ENCODE data around the gene PROSER2.
A peak's percentile ranks its signal among the peaks of the same experiment; 100 is the strongest.

The PROSER2 gene, protein sequence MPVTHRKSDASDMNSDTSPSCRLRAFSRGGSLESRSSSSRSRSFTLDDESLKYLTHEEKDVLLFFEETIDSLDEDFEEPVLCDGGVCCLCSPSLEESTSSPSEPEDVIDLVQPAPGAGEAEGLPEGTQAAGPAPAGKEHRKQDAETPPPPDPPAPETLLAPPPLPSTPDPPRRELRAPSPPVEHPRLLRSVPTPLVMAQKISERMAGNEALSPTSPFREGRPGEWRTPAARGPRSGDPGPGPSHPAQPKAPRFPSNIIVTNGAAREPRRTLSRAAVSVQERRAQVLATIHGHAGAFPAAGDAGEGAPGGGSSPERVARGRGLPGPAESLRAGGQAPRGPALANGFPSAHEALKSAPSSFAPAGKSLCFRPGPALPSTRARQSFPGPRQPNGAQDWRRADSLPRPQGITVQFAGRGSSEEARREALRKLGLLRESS

GRCh38 chr10:11823122-11823988, at the start of gene PROSER2:
PROSER2 (plus strand) TSS chr10:11823356; CDS start chr10:11852078, 28,722 bp downstream.
- peak in 1 of 2 donors; percentile 34 for DNase-seq (ENCODE audit: low read depth in 1 of 2, low spot score in 1 of 2)

DNA sequence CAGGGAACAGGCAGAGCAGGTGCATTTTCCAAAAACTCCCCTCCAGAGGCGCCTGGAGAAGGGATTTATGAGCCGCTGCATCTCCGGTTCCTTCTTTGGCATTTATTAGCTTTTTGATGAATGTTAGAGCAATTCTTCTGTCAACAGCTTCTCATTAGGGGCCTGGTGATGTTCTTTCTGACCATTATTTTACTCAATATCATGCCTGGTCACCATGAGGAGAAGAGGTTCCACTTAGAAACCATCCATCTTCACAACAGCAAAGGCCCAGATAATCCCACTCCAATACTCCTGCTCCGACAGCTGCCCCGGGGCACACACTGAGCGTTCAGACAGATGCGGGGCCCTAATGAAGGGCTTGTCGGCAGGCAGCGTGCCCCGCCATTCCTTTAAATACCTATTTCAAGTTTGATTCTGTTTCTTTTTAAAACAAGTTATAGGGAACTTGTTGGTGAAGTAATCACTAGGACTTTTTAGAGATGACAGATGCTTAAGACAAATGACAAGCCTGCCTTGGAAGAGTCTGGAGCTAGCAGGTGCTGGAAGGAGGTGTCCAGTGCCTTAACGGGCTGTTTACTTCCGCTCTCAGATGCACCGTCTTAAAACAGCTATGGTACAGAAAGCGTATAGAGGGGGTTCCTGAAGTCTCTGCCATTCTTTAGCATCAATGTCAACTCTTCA, 49.3 kb upstream of the PROSER2 start:
- DNase-seq (ENCODE audit: low read depth in 1 of 2, low spot score in 1 of 2): no peak

DNA sequence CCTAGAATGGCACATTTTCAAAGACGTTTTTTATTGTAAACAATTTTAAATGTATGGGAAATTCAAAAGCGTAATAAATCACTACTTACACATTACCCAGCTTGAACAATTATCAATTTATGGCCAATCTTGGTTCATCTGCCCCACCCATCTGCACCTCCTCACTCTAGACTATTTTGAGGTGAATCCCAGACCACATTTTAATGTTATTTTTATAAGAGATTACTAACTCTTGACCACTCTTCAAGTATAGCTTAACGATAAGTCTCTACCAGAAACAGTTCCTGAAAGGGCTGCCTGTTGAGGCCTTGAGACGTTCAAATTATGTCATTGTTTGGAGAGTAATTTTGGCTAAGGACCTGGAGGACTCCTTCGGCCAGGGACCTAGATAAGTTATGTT, 47.7 kb upstream of the PROSER2 start:
- no peak for DNase-seq (ENCODE audit: low read depth in 1 of 2, low spot score in 1 of 2)

DNA sequence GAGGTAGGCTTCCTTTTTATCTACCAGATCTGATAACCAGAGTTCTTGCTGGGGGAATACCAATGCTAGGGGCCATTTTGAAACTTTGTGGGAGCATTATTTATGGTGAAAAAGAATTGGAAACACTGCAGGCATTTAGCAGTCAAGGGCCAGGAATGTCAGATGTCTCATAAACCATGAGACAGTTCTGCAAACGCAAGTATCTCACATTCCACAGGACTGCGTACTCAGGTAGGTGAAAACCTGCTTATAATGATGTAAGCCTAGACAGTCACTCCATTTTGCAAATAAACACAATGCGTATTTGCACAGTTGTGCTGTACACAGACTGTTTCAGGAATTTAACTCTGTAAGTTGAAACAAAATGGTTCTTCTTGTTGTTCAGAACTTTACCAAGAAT, 47.1 kb upstream of the PROSER2 start:
- no peak for DNase-seq (ENCODE audit: low read depth in 1 of 2, low spot score in 1 of 2)

- DNase-seq (ENCODE audit: low read depth in 1 of 2, low spot score in 1 of 2): no peak
Measured at GRCh38 chr10:11781114-11781513, 42.0 kb upstream of the PROSER2 start.

- DNase-seq (ENCODE audit: low read depth in 1 of 2, low spot score in 1 of 2): no peak
Measured at GRCh38 chr10:11782793-11783557, 40.2 kb upstream of the PROSER2 start.

GRCh38 chr10:11783558-11783865, 39.6 kb upstream of the PROSER2 start:
- no peak for DNase-seq (ENCODE audit: low read depth in 1 of 2, low spot score in 1 of 2)

DNA sequence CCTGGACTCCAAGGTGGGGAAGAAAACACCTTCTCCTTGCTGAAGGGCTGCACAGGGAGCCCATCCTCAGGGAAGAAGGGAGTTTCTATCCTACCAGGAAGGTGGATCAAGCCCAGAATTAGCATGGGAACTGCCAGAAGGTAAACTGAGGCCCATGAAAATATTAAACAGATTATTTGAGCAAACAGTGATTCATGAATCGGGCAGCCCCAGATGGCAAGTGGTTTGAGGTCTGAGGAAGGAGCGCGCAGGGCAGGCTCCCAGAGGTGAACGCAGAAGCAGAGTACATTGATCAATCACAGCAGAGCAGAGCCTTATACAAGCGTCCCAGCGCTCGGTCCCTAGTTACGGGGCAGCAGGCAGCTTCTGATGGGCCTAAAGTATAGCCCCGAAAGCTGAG, 35.8 kb upstream of the PROSER2 start:
- no peak for DNase-seq (ENCODE audit: low read depth in 1 of 2, low spot score in 1 of 2)

DNA sequence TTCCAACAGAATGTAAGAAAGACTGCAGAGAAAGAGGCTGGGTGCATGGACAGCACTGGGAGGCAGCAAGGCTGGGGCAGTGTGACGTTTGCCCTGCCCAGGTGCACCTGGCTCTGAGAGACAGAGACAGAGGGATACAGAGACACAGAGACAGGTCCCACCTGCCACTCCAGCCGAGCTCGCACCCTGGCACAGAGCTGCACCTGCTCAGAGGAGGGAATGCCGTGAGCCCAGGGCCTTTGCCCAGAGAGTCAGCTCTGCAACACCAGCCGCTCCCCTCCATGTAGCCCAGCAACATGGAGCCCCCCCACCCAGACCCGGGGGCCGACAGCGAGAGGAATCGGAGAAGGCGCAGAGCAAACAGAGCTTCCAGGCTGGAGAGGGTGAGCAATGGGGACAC, 35.3 kb upstream of the PROSER2 start:
- no peak for DNase-seq (ENCODE audit: low read depth in 1 of 2, low spot score in 1 of 2)

GRCh38 chr10:11789306-11789705, 33.9 kb upstream of the PROSER2 start:
- DNase-seq (ENCODE audit: low read depth in 1 of 2, low spot score in 1 of 2): no peak

DNA sequence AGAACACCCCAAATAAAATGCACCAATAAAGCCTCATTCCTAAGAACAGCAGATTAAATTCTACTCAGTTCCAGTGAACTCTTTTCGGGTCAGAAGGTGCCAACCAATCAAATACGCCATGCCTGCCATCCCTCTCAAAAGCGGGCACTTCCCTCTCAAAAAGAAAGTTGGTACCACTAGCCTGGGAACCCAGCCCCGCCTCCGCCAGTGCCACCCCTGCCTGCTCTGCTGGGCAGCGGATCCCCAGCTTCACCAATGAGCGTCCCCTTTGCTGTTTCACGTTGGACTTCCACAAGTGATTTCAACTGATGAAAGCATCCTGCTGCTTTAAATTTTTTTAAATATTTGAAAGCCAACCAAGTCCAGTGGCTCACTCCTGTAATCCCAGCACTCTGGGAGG, 33.2 kb upstream of the PROSER2 start:
- DNase-seq (ENCODE audit: low read depth in 1 of 2, low spot score in 1 of 2): no peak

GRCh38 chr10:11793762-11794479, 29.2 kb upstream of the PROSER2 start:
- no peak for DNase-seq (ENCODE audit: low read depth in 1 of 2, low spot score in 1 of 2)

DNA sequence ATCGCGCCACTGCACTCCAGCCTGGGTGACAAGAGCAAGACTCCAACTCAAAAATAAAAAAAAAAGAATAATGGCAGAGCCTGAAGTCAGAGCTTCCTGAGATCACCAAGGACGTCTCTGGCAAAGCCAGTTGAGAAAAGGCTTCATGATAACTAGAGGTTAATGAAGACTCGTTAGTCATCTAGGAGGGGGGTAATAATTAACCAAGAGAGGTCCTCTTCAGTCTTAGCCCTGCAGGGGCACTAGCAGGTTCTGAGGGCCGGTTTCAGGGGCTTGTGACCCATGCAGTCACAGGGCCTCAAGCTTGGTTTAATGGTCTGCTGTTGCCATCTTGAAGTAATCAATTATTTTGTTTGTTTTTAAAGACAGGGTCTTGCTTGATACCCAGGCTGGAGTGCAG, 28.6 kb upstream of the PROSER2 start:
- no peak for DNase-seq (ENCODE audit: low read depth in 1 of 2, low spot score in 1 of 2)

- no peak for DNase-seq (ENCODE audit: low read depth in 1 of 2, low spot score in 1 of 2)
Measured at GRCh38 chr10:11795101-11795920, 27.8 kb upstream of the PROSER2 start.

- no peak for DNase-seq (ENCODE audit: low read depth in 1 of 2, low spot score in 1 of 2)
Measured at GRCh38 chr10:11796474-11796873, 26.7 kb upstream of the PROSER2 start.

DNA sequence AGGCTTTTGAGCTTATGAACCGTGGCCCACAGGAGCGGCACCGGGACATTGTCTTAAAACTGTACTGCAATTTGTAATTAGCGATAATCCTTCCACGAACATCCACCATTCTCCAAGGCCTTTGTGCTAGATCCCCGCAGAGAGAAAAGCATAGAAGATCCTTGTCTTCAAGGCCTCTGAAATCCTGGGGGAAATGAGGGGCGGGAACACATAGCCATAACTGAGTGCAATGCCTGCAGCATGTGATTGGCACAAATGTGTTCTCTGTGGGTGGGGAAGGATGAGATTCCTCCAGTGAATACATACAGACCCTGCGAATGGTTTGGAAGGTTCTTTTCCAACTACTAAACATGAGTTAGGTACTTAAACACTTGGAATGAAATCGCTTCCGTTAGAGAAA, 25.9 kb upstream of the PROSER2 start:
- no peak for DNase-seq (ENCODE audit: low read depth in 1 of 2, low spot score in 1 of 2)

- DNase-seq (ENCODE audit: low read depth in 1 of 2, low spot score in 1 of 2): no peak
Measured at GRCh38 chr10:11797847-11798633, 25.1 kb upstream of the PROSER2 start.

- no peak for DNase-seq (ENCODE audit: low read depth in 1 of 2, low spot score in 1 of 2)
Measured at GRCh38 chr10:11798845-11799735, 24.1 kb upstream of the PROSER2 start.
